Liver (tissue), 3 donors: ENCODE results near the gene WLS.
"Not testable (repeated sequence)": the region's sequence is repeated elsewhere in the genome, so short reads cannot be mapped to it uniquely, and the experiment has no call there.

Experiments
- RAD21 ChIP-seq, 2 donors: IDR thresholded peaks; 2 replicates each; pipeline ENCODE4 v1.6.1; 2016; ENCODE audit warnings: antibody characterized with exemption in 2 of 2, mild to moderate bottlenecking in 2 of 2
- TAF1 ChIP-seq: conservative IDR thresholded peaks from 2 replicates; pipeline ENCODE4 v1.6.1; 2016; ENCODE audit warnings: antibody characterized with exemption, mild to moderate bottlenecking
- TF ChIP-seq, protein P1 (sequence below): fragments of 150-350 bp; IDR thresholded peaks from 2 replicates; pipeline ENCODE4 v1.5.1; 2017; ENCODE audit warnings: improper control_type of control experiment, low read depth, low read length; ENCODE audit not compliant: missing input control
- donor health status: healthy.
- donor health status: healthy.

DNA sequence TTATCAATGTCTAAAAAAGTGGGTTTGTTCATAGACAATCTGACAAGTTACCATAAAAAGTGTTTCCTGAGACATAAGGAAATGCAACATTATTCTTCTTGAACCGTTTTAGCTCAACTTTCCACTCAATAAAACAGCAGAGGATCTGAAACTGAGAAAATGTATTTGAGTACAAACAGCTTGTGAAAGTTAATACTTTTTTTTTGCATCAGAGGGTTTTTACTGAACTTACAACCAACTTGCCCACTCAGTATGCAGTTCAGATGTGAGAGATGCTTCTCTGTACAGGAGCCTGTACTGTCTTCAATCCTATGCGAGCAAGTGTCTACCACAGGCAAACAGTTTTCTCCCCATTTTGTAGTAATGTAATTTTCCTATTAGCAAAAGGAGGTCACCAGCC lies 71.4 kb downstream of the WLS start:
- TF ChIP-seq RAD21 (IDR thresholded peaks at IDR 0.05); TAF1: not testable (repeated sequence)
- TF ChIP-seq, protein P1, sequence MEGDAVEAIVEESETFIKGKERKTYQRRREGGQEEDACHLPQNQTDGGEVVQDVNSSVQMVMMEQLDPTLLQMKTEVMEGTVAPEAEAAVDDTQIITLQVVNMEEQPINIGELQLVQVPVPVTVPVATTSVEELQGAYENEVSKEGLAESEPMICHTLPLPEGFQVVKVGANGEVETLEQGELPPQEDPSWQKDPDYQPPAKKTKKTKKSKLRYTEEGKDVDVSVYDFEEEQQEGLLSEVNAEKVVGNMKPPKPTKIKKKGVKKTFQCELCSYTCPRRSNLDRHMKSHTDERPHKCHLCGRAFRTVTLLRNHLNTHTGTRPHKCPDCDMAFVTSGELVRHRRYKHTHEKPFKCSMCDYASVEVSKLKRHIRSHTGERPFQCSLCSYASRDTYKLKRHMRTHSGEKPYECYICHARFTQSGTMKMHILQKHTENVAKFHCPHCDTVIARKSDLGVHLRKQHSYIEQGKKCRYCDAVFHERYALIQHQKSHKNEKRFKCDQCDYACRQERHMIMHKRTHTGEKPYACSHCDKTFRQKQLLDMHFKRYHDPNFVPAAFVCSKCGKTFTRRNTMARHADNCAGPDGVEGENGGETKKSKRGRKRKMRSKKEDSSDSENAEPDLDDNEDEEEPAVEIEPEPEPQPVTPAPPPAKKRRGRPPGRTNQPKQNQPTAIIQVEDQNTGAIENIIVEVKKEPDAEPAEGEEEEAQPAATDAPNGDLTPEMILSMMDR, result not testable (repeated sequence)
